HG03354 (cell line): ENCODE data around the gene BICC1.

Experiments
- ATAC-seq: cut with Tn5 transposase; IDR thresholded peaks from one replicate; pipeline ENCODE4 v1.9.1; 2021; ENCODE audit warnings: mild to moderate bottlenecking; ENCODE audit not compliant: unreplicated experiment, poor library complexity, severe bottlenecking

Gene BICC1

GRCh38 chr10:58675321-58675720 lies 162.6 kb downstream of the BICC1 start:
- no peak for ATAC-seq

DNA sequence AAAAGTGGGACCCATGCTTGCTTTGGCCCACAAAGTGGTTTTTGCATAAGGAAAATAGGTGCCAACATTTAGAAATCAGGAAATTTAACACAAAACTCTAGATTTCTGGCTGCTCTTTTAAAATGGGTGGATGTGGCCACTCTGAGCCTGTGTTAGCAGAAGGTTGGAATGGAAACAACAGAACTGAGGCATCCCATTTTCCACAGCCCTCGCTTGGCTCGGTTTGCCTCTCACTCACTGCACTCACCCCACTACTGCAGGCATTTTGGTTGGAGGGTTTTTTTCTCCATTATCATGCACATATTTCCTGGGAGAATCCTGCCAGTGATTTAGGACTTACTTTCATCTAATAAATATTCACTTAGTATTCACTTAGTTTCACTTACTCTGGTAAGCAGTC lies 178.9 kb downstream of the BICC1 start:
- ATAC-seq = no peak

DNA sequence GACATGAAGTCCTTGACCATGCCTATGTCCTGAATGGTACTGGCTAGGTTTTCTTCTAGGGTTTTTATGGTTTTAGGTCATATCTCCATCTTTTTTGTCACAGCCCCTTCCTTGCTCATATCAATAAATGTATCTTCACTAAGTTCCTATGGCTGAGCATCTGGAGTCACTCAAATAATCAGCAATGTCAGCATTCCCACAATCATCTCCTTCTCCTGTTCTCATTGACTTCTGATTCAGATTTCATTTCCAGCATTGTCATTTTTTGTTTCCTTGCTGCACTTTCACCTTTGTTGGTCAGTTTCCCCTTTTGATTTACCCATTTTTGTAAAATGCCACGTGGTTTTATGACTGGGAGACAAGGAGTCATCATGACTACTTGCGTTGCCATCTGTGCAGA lies 181.2 kb downstream of the BICC1 start:
- ATAC-seq = no peak

GRCh38 chr10:58695022-58695421 lies 182.3 kb downstream of the BICC1 start:
- no peak for ATAC-seq

- ATAC-seq = no peak
Observed at GRCh38 chr10:58696736-58697135, 184.1 kb downstream of the BICC1 start.

- no peak for ATAC-seq
Observed at GRCh38 chr10:58697691-58698090, 185.0 kb downstream of the BICC1 start.

- no peak for ATAC-seq
Observed at GRCh38 chr10:58698777-58699356, 186.2 kb downstream of the BICC1 start.

GRCh38 chr10:58700591-58700990 lies 187.9 kb downstream of the BICC1 start:
- ATAC-seq = no peak

- ATAC-seq = no peak
Observed at GRCh38 chr10:58701405-58702135, 188.9 kb downstream of the BICC1 start.

DNA sequence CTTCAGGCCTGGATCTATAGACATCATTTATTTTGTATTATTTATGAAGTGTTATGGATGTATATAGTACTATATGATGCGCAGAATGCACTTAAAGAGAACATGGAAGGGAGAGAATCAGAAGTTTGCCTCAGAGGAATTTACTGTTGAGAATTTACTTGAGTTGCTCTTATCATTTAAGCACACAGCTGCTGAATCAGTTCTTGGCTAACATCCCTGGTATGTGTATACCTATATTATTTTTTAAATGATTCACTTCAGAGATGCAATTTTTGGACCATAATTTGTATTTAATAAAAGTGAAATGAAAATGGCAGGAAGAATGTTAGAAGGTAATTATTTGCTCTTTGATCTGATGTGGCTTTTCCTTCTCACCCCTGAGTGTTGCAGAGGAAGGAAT lies 191.6 kb downstream of the BICC1 start:
- ATAC-seq = no peak

- no peak for ATAC-seq
Observed at GRCh38 chr10:58704671-58705141, 192.0 kb downstream of the BICC1 start.

DNA sequence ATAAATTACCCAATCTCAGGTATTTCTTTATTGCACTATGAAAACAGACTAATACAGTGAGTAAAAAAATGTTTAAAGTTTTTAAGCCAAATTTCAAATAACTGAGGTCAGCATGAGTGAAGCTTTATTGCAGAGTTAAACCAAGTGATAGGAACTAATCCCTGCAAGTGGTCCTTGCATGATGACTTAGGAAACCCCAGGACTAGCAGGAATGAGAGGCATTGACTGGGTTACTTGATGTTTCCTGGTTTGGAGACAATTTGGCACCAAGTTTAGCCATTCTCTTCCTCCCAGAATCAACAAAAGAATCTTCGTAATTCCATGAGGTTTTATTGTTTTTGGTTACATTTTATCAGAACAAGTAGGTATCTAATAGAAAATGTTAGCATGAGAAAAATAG lies 194.2 kb downstream of the BICC1 start:
- no peak for ATAC-seq

DNA sequence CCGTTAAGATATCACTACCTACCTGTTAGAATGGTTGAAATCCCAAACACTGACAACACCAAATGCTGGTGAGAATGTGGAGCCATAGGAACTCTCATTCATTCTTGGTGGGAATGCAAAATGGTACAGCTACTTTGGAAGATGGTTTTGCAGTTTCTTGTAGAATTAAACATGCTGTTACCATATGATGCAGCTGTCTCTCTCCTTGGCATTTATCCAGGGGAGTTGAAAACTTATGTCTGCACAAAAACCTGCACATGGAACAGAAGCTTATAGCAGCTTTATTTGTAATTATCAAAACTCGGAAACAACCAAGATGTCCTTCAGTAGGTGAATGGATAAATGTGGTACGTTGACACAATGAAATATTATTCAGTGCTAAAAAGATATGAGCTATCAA lies 199.5 kb downstream of the BICC1 start:
- ATAC-seq = no peak

- no peak for ATAC-seq
Observed at GRCh38 chr10:58712982-58713381, 200.3 kb downstream of the BICC1 start.

DNA sequence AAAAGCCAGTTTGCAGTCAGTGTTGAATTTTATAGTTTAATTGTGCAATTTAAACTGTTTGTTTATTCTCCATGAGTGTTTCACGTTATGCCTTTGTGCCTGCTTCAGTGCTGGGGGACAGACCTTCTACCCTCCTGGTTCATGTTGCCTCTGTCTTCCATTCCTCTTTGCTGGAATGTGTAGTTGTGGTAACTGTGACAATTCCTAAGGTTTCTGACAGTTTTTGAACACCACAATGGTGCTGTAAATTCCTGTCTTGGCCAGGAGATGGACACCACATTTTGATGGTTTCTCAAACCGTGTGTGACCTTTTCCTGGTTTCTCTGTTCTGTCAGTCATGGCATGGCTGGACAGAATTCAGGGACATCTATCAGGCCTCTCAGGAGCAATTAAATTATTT lies 201.7 kb downstream of the BICC1 start:
- no peak for ATAC-seq

- ATAC-seq = no peak
Observed at GRCh38 chr10:58715061-58715460, 202.4 kb downstream of the BICC1 start.

GRCh38 chr10:58718596-58718995 lies 205.9 kb downstream of the BICC1 start:
- ATAC-seq = no peak

DNA sequence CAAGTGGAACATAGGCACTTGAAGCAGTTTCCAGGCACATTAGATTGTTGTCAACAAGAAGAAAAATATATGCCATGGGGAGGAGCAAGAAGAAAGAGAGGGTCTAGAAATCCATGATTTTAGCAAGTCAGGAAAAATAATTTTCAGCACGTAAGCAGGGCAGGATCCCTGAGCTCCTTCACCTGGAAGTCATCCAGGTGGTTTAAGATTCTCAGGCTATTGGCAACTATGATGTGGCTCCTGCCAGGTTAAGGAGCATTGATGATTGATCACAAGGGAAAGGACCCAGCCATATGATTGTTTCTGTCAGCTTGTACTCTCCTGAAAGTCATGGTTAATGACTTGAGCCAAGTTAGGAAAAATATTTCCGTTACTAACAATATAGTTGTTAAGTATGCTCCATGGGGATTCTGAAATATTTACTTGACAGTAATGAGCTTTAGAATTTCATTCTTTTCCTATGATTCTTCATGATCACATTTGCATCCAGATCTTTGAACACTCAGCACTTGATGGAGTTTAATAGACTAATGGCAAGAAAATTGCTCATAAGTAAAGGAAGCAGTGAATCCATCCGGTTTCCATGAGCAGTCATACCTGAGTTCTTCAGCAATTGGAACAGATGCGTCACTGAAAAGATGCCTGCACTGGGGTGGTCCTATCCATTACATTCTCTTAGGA lies 209.1 kb downstream of the BICC1 start:
- ATAC-seq = no peak

DNA sequence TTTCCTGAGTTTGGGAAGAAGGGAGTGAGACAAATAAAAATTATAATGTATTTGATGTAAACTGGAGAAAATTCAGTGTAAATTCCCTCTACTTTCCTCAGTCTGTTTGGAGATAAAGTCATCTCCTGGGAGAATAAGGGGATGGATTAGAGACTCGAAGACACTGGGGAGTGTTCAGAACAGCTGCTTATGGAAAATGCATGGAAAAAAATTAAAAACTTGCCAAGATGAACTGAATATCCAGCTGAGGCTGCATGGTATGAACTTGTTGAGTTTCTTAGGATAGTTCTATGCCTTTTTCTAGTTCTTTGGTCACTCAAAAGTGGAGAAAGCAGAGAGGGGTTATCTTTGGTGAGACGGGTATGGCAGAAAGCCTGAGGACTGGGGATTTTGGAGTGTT lies 210.5 kb downstream of the BICC1 start:
- ATAC-seq = no peak

DNA sequence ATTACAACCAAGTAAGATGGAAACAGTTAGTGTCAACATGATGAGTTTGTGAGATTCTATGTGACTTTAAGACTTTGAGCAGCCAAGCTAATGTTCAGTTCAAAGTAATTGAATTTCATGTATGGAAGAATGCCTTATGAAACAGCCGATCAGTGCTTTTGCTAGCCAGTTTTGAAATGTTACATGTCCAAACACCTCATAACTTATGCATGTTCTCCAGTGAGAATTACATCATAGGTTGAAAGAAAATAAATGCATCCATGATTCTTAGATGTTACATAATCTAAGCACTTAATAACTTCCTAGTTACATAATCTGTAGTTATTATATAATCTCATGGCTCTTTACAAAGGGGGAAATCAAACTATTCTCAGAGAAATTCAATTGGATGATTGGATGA lies 211.3 kb downstream of the BICC1 start:
- no peak for ATAC-seq

DNA sequence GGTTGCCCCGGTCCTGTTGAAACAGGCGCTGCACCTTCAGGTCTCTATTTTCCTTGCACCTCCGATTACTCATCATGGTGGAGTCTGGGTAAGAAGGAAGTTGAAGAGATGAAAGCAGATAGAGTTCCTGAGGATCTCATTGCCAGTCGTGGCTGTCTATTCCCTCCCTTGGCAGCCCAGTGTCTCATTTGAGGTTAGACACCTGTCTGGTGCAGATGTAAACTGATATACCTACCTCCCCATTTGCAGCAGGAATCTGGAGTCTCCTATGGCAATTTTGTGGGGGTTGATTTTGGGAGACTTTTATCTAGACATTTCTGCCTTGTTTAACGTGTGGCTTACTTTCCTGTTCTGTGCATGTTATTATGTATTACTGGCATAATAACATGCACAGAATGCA lies 212.1 kb downstream of the BICC1 start:
- ATAC-seq = no peak
